ENCODE measurements around the gene VSTM4.

Gene VSTM4

DNA sequence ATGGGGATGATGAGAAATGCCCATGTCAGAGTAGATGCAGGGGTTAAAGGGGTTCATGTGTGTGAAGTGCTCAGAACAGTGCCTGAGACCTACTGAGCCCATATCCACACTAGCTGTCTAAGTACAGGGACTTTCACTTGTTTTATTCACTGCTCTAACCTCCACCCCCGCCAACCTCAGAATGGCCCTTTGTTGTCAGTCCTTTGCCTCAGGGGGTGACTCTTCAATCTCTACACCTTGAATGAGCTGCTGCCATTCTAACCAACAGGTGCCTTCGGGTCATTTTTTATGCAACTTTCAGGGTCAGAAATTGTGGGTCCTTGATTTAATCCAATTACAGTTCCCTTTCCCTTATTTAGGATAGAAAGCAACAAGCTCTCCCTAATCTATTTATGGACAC is 26.2 kb downstream of the VSTM4 start:
- no peak for DNase-seq (ENCODE audit: low spot score)
- in situ Hi-C loops (cut with MboI; ENCODE audit: low sequenced_read_pairs, unreplicated experiment), result no loop called here
- TF ChIP-seq, protein P1, sequence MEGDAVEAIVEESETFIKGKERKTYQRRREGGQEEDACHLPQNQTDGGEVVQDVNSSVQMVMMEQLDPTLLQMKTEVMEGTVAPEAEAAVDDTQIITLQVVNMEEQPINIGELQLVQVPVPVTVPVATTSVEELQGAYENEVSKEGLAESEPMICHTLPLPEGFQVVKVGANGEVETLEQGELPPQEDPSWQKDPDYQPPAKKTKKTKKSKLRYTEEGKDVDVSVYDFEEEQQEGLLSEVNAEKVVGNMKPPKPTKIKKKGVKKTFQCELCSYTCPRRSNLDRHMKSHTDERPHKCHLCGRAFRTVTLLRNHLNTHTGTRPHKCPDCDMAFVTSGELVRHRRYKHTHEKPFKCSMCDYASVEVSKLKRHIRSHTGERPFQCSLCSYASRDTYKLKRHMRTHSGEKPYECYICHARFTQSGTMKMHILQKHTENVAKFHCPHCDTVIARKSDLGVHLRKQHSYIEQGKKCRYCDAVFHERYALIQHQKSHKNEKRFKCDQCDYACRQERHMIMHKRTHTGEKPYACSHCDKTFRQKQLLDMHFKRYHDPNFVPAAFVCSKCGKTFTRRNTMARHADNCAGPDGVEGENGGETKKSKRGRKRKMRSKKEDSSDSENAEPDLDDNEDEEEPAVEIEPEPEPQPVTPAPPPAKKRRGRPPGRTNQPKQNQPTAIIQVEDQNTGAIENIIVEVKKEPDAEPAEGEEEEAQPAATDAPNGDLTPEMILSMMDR (IDR thresholded peaks at IDR 0.05; ENCODE audit: borderline replicate concordance, control extremely low read depth, extremely low read depth, insufficient read depth, missing control alignments), result no peak

DNA sequence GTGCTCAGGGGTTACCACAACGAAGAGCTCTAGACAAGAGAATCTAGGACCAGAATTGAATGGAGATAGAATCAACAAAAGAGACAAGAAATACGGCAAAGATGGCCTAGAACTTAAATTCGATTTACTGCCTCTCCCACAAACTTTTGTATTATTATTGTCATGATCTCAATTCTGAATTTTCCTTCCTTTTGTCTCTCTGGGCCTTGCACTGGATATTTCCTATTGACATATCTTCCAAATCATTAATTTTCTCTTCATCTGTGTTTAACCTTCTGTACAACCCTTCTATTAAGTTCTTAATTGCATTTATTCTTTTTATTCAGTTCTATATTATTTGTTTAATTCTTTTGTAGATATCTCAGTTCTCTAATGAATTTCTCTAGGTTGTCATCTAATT is 28.4 kb downstream of the VSTM4 start:
- no peak for DNase-seq (ENCODE audit: low spot score)
- in situ Hi-C loops (cut with MboI; ENCODE audit: low sequenced_read_pairs, unreplicated experiment), result no loop called here
- TF ChIP-seq, protein P1 (IDR thresholded peaks at IDR 0.05; ENCODE audit: borderline replicate concordance, control extremely low read depth, extremely low read depth, insufficient read depth, missing control alignments), result no peak

DNA sequence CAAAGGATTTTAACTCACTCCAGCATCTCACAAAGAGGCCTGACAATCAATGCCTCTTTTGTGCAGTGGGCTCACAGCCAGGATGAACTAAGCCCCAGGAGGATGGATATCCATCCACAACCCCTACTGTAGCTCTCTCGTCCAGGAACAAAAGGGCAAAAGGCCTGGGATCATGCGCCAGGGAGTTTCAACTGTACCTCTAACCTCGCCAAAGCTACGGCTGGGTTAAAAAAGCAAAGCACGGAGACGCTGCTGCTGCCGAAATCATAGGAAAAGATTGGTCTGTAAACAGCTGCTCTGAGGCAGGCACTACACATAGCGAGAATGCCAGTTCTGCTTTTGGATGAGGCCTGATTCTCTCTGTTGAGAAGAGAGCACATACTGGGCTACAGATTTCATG is 32.1 kb downstream of the VSTM4 start:
- no peak for DNase-seq (ENCODE audit: low spot score)
- in situ Hi-C loops (cut with MboI; ENCODE audit: low sequenced_read_pairs, unreplicated experiment), result no loop called here

DNA sequence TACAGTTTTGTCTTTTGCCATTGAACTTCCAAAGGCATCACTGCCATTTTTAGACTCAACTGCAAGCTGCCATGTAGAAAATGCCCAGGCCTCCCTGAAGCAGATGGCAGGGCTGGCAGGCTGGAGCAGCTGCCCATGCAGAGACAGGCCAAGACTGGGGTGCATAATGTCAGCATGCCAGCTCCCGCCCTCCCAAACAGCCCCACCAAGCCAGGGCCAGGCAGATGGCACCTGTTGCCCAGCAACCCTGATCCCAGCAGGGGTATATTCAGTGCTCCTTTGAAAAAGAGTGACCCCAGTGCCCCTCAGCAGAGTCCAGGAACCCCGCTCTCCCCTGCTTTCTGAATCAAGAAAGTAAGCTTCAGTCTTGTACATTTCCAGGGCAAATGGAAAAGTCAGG is 32.6 kb downstream of the VSTM4 start:
- DNase-seq (ENCODE audit: low spot score), result no peak
- in situ Hi-C loops (cut with MboI; ENCODE audit: low sequenced_read_pairs, unreplicated experiment), result no loop called here
- TF ChIP-seq, protein P1 (IDR thresholded peaks at IDR 0.05; ENCODE audit: borderline replicate concordance, control extremely low read depth, extremely low read depth, insufficient read depth, missing control alignments), result no peak

More for the DNA sequence above, 32.1 kb downstream of the VSTM4 start:
- TF ChIP-seq, protein P1 (IDR thresholded peaks at IDR 0.05; ENCODE audit: borderline replicate concordance, control extremely low read depth, extremely low read depth, insufficient read depth, missing control alignments), result no peak

DNA sequence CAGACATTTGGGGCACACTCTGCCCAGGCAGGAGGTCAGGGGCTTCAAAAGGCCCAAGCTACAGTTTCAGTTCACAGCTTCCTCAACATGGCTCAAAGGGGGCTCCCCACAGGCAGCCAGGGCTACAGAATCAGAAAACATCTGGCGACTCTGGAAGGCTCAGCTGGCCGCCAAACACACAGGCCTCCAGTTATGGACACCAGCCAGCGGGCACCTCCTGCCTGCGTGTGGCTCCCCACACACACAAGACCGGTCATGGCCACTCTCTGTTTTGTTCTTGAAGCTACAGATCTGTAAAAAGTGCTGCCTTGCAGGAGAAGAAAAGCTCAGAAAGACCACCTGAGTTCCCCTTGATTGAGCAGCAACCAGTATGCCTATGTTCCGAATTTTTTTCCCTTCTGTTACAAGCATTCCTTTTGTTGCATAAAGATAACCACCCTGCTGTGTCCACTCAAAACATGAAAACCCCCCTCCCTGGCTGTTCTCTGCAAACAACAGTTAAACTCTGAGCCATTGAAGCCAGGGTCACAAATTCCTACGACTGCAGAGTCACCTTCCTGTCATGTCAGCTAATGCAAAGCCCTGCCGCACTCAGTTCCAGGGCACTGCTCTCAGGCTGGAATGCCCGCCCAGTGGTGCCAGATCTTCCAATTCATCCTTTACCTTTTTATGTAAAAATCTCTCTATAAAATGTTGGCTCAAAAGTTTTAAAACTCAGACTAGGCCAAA is 33.6 kb downstream of the VSTM4 start:
- no peak for DNase-seq (ENCODE audit: low spot score)
- TF ChIP-seq, protein P1 (IDR thresholded peaks at IDR 0.05; ENCODE audit: borderline replicate concordance, control extremely low read depth, extremely low read depth, insufficient read depth, missing control alignments), result no peak
- in situ Hi-C loops (cut with MboI; ENCODE audit: low sequenced_read_pairs, unreplicated experiment), result no loop called here

DNA sequence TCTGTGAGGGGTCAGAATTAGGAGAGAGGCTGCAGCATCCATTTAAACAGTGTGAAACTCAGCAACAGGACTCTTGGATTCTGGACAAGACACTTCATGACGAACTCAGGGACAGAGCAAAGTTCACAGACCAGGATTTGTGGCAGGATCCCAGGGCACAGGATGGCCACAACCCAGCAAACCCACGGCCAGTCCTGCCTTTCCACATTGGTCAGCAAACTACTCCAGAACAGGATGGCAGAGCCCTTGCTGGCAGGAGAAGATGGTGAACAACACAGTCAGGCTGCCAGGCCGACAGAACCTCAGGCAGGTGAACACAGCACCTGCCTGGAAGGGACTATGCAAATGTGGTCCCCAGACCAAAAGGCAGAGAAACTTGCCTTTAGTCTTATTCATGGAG is 34.4 kb downstream of the VSTM4 start:
- no peak for DNase-seq (ENCODE audit: low spot score)
- in situ Hi-C loops (cut with MboI; ENCODE audit: low sequenced_read_pairs, unreplicated experiment), result no loop called here

More for the DNA sequence above, 34.4 kb downstream of the VSTM4 start:
- TF ChIP-seq, protein P1 (IDR thresholded peaks at IDR 0.05; ENCODE audit: borderline replicate concordance, control extremely low read depth, extremely low read depth, insufficient read depth, missing control alignments), result no peak
